ENCODE measurements around the gene SGSM1.

The SGSM1 gene

DNA sequence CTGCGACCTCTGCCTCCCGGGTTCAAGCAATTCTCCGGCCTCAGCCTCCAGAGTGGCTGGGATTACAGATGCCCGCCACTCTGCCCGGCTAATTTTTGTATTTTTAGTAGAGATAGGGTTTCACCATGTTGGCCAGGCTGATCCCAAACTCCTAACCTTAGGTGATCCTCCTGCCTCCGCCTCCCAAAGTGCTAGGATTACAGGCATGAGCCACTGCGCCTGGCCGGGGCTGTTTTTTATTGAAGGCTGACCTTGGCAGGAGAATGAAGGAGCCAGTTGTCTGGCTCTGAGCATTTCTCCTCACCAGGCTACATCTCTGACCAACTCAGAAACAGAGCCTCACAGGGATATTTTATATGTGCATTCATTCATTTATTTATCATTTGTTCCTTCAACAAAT, 148.8 kb downstream of the SGSM1 start:
- Histone ChIP-seq H3K27me3 (ENCODE audit: insufficient read depth, low read length) (no peaks in the 10 kb centered on the region), H3K27ac (ENCODE audit: low read depth, low read length) (no peak overlapping the region), H3K9me3 (ENCODE audit: insufficient read depth, low read depth, low read length) (no peaks in the 10 kb centered on the region), H3K4me3 (ENCODE audit: low read length) (no peak overlapping the region), H3K9ac (ENCODE audit: low read depth, low read length) (no peak overlapping the region), H3K4me1 (ENCODE audit: insufficient read depth, low read length) (peaks cover 12% of the 10 kb centered on the region), H3K36me3 (ENCODE audit: insufficient read depth, low read length) (no peaks in the 10 kb centered on the region)
- WGBS, result 87% methylated on average over 8 of the region's 8 CpGs

DNA sequence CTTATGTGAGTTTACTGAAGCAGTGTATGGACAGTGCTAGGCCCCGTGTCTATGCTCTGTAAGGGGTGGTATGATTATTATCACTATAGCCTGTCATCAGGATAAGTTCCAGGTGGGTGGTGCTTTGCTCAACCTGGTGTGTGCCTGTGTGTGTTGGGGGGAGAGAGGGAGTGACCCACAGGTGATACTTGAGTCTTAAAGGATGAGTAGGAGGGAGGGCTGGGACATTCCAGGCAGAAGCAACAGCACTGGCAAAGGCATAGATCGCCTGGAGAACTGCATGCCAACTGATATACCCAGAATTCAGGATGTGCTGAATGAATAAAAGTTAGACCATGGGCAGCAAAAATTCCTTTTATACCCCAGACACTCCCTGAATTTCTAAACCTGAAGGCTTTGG, 151.0 kb downstream of the SGSM1 start:
- Histone ChIP-seq H3K9ac (ENCODE audit: low read depth, low read length) (no peak overlapping the region), H3K27me3 (ENCODE audit: insufficient read depth, low read length) (no peaks in the 10 kb centered on the region), H3K4me3 (ENCODE audit: low read length) (no peak overlapping the region), H3K27ac (ENCODE audit: low read depth, low read length) (no peak overlapping the region), H3K9me3 (ENCODE audit: insufficient read depth, low read depth, low read length) (no peaks in the 10 kb centered on the region), H3K36me3 (ENCODE audit: insufficient read depth, low read length) (no peaks in the 10 kb centered on the region), H3K4me1 (ENCODE audit: insufficient read depth, low read length) (peaks cover 10% of the 10 kb centered on the region)
- WGBS, result 81% methylated on average over 2 of the region's 2 CpGs

DNA sequence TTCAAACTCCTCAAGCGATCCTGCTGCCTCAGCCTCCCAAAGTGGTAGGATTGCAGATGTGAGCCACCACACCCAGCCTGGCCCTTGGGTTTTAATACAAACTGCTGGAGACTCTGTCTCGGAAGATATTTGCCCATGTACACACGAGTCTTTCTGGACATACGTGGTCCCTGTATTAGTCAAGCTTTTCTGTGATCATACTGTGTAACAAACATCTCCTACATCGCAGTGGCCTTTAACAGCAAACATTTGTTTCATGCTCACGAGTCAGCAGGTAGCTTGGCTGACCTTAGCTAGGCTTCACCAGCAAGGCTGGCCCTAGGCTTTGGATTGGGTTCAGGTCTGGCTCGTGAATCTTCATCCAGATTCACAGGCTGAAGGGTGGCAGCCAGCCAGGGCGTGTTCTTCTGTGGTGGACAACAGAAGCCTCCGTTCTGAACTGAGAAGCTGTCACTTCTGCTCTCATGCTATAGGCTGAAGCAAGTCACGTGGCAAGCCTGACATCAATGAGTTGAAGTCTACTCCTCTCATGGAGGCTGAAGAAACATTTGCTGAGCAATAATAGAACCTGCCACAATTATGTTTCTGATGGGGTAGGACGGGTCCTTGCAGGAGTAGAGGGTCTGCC, 155.3 kb downstream of the SGSM1 start:
- H3K4me1 ChIP-seq (ENCODE audit: insufficient read depth, low read length), result no peaks in the 10 kb centered on the region; the same call in 1 of the 2 replicates
- no peaks in the 10 kb centered on the region for H3K9me3 ChIP-seq (ENCODE audit: insufficient read depth, low read depth, low read length)
- no peaks in the 10 kb centered on the region for H3K27me3 ChIP-seq (ENCODE audit: insufficient read depth, low read length)
- H3K4me3 ChIP-seq (ENCODE audit: low read length), result no peak overlapping the region
- WGBS, result 93% methylated on average over 11 of the region's 11 CpGs
- no peak overlapping the region for H3K27ac ChIP-seq (ENCODE audit: low read depth, low read length)
- no peak overlapping the region for H3K9ac ChIP-seq (ENCODE audit: low read depth, low read length)
- no peaks in the 10 kb centered on the region; the same call in 1 of the 2 replicates for H3K36me3 ChIP-seq (ENCODE audit: insufficient read depth, low read length)

DNA sequence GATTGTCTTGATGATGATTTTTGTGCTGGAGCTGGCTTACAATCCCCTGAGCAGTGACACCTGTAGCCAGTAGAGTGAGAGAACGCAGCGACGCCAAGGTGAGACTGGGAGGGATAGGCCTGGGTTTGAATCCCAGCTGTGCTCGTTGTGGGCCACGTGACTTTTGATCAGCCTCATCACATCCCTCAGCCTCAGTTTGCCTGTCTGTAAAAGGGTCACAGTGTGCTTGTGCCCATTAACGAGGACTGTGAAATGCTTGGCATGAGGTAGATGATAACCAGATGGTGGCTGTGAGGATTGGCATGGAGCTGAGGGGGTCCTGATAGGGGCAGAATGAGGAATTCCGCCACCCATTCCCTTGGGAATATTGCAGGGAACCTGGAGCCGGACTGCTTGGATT, 156.1 kb downstream of the SGSM1 start:
- Histone ChIP-seq H3K9ac (ENCODE audit: low read depth, low read length) (no peak overlapping the region), H3K27ac (ENCODE audit: low read depth, low read length) (no peak overlapping the region), H3K9me3 (ENCODE audit: insufficient read depth, low read depth, low read length) (no peaks in the 10 kb centered on the region), H3K4me3 (ENCODE audit: low read length) (no peak overlapping the region), H3K36me3 (ENCODE audit: insufficient read depth, low read length) (no peaks in the 10 kb centered on the region; the same call in 1 of the 2 replicates), H3K27me3 (ENCODE audit: insufficient read depth, low read length) (no peaks in the 10 kb centered on the region), H3K4me1 (ENCODE audit: insufficient read depth, low read length) (no peaks in the 10 kb centered on the region; the same call in 1 of the 2 replicates)
- WGBS, result 98% methylated on average over 8 of the region's 8 CpGs

DNA sequence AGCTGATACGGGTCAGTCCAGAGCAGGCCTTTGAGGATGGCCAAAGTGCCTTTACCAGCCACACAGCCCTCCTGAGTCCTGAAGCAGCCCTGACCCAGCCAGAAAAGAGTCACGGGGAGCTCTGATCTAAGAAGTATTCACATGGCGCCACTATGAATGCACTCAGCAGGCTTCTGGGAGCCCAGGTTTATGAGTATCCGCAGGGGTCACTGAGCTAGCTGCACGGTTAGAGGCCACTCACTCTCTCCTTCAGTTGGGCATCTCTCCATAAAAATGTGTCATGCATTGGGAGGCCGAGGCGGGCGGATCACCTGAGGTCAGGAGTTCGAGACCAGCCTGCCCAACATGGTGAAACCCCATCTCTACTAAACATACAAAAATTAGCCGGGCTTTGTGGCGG, 156.8 kb downstream of the SGSM1 start:
- H3K4me1 ChIP-seq (ENCODE audit: insufficient read depth, low read length), result peaks cover under 1% of the 10 kb centered on the region; the same call in 1 of the 2 replicates
- no peak overlapping the region for H3K27ac ChIP-seq (ENCODE audit: low read depth, low read length)
- no peaks in the 10 kb centered on the region for H3K9me3 ChIP-seq (ENCODE audit: insufficient read depth, low read depth, low read length)
- WGBS, result 93% methylated on average over 11 of the region's 11 CpGs
- no peak overlapping the region for H3K4me3 ChIP-seq (ENCODE audit: low read length)
- H3K36me3 ChIP-seq (ENCODE audit: insufficient read depth, low read length), result no peaks in the 10 kb centered on the region; the same call in 1 of the 2 replicates
- H3K9ac ChIP-seq (ENCODE audit: low read depth, low read length), result no peak overlapping the region
- no peaks in the 10 kb centered on the region for H3K27me3 ChIP-seq (ENCODE audit: insufficient read depth, low read length)

DNA sequence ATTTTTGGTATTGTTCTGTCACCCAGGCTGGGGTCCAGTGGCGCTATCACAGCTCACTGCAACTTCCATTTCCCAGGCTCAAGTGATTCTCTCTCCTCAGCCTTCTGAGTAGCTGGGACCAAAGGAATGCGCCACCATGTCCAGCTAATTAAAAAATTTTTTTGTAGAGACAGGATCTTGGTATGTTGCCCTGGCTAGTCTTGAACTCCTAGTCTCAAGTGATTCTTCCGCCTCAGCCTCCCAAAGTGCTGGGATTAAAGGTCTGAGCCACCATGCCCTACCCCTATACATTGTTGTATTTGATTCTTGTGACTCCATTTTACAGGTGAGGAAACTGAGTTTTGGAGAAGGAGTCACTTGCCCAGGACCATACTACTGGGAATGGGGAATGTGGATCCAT, 158.4 kb downstream of the SGSM1 start:
- Histone ChIP-seq H3K4me3 (ENCODE audit: low read length) (no peak overlapping the region), H3K27ac (ENCODE audit: low read depth, low read length) (no peak overlapping the region), H3K36me3 (ENCODE audit: insufficient read depth, low read length) (no peaks in the 10 kb centered on the region; the same call in 1 of the 2 replicates), H3K4me1 (ENCODE audit: insufficient read depth, low read length) (peaks cover 13% of the 10 kb centered on the region), H3K9ac (ENCODE audit: low read depth, low read length) (no peak overlapping the region), H3K9me3 (ENCODE audit: insufficient read depth, low read depth, low read length) (no peaks in the 10 kb centered on the region), H3K27me3 (ENCODE audit: insufficient read depth, low read length) (no peaks in the 10 kb centered on the region)
- WGBS, result 95% methylated on average over 3 of the region's 3 CpGs

DNA sequence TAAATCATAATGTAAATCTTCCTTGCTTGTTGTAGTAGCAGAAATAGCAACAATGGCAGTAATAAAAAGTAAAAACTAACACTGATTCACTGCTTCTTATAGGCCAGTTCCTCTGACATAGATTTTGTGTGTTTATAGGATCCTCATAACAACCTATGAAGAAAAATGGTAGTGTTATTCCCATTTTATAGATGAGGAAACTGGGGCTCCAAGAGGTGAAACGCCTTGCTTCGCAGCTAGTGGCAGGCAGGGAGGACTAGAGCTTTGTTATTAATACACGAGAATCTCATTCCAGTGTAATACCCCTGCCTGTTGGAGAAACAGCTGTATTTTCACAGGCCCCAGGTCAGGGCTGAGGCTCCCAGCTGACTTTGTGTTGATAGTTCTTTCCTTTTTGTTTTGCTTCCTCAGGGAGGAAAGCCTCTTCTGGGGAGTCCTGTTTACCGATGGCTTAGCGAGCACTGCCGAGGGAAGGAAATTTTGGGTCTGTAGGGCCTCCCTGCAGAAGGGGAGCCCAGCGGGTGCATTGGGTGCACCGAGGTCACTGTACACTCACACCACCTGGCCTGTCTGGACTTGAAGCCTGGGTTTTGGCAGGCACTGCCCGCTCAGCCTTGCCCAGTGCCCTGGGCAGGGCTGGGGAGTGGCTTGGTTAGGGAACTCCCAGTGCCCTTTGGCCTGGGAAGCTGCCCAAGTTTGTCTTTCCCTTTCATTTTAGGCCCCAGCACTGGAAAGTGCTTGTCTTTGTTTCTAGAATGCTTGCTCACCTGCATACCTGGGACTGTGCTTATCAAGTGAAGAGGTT, 160.0 kb downstream of the SGSM1 start:
- Histone ChIP-seq H3K4me1 (ENCODE audit: insufficient read depth, low read length) (peaks cover 23% of the 10 kb centered on the region), H3K9me3 (ENCODE audit: insufficient read depth, low read depth, low read length) (no peaks in the 10 kb centered on the region), H3K27ac (ENCODE audit: low read depth, low read length) (peak overlapping the region; percentile 68; the same call in 1 of the 2 replicates), H3K27me3 (ENCODE audit: insufficient read depth, low read length) (no peaks in the 10 kb centered on the region), H3K4me3 (ENCODE audit: low read length) (no peak overlapping the region), H3K9ac (ENCODE audit: low read depth, low read length) (0 out of 2 replicates have a peak overlapping the region, but pooled peaks have one; percentile 8), H3K36me3 (ENCODE audit: insufficient read depth, low read length) (no peaks in the 10 kb centered on the region; the same call in 1 of the 2 replicates)
- 85% methylated on average over 9 of the region's 9 CpGs for WGBS

DNA sequence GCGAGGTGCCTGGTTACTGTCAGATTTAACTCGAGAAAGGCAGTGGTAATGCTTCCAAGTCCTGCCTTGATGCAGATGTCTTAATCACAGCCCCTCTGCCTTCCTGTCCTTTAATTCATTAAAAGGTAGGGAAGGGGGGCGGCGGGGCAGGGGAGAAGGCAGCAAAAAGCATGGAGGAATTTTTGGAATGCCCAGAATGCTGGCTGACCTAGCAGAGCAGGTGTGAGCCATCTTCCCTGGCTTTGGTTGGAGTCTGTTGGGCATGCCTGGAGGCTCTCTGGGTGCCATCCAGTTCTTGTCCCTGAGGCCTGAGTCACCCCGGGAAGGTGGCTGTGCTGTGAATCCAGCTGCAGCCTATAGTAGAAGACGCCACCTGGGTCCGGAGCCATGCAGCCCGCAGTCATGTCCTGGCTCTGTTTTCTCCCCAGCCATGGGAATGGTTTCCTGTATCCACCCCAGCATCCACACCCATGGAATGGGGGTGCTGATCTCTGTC, 162.1 kb downstream of the SGSM1 start:
- 79% methylated on average over 8 of the region's 8 CpGs for WGBS
- Histone ChIP-seq H3K4me3 (ENCODE audit: low read length) (no peak overlapping the region), H3K27ac (ENCODE audit: low read depth, low read length) (peak overlapping the region; percentile 77), H3K9me3 (ENCODE audit: insufficient read depth, low read depth, low read length) (no peaks in the 10 kb centered on the region), H3K27me3 (ENCODE audit: insufficient read depth, low read length) (no peaks in the 10 kb centered on the region), H3K4me1 (ENCODE audit: insufficient read depth, low read length) (peaks cover 23% of the 10 kb centered on the region), H3K9ac (ENCODE audit: low read depth, low read length) (peak overlapping the region; percentile 46; the same call in 1 of the 2 replicates), H3K36me3 (ENCODE audit: insufficient read depth, low read length) (no peaks in the 10 kb centered on the region)

DNA sequence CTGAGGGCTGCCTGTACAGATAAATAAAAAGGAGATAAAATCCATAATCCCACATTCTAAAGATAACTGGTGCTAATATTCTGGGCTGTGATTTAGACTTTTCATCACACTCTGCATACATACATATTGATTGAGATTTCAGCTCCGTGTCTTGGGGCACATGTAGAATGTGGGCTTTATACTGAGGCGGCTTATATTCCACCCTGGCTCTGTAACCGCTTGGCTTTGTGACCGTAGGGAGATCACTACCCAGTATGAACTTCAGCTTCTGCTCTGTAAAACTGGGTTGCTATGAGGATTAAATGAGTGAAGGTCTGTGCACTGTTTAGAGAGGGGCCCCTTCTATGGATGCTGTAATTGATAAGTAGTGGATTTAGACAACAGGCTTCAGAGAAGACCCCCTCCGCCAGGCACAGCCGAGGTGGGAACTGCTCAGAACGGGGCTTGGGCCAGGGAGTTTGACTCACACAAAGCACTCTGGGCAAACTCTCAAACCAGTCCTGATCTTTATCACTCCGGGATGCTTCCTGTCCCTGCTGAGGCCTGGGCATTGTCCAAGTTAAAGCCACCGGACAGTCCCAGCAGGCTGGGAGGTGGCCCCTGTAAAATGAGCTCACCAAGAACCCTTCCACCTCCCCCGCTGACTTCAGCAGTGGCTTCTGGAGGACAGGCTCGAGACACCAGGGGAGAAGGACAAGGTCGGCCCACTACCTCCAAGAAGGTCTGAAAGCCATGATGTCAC, 163.7 kb downstream of the SGSM1 start:
- Histone ChIP-seq H3K9me3 (ENCODE audit: insufficient read depth, low read depth, low read length) (no peaks in the 10 kb centered on the region), H3K27me3 (ENCODE audit: insufficient read depth, low read length) (no peaks in the 10 kb centered on the region), H3K27ac (ENCODE audit: low read depth, low read length) (peak overlapping the region; percentile 54), H3K4me1 (ENCODE audit: insufficient read depth, low read length) (peaks cover 23% of the 10 kb centered on the region), H3K9ac (ENCODE audit: low read depth, low read length) (no peak overlapping the region; the same call in 1 of the 2 replicates), H3K4me3 (ENCODE audit: low read length) (no peak overlapping the region), H3K36me3 (ENCODE audit: insufficient read depth, low read length) (no peaks in the 10 kb centered on the region)
- 68% methylated on average over 12 of the region's 12 CpGs for WGBS

DNA sequence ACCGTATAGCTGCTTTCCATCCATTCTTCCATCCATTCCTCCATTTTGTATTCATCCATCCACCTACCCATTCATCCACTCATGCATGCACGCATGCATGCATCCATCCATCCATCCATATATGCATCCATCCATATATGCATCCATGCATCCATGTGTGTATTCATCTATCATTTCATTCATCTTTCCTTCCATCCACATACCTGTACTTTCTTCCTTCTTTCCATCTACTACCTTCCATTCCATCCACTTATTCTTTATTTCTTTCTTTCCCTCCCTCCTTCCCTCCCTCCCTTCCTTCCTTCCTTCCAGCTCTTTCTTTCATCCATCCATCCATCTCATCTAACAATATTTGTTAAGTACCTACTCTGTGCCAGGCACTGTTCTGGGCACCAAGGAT, 166.4 kb downstream of the SGSM1 start:
- Histone ChIP-seq H3K36me3 (ENCODE audit: insufficient read depth, low read length) (no peaks in the 10 kb centered on the region), H3K27ac (ENCODE audit: low read depth, low read length) (no peak overlapping the region), H3K4me3 (ENCODE audit: low read length) (no peak overlapping the region), H3K4me1 (ENCODE audit: insufficient read depth, low read length) (peaks cover 44% of the 10 kb centered on the region), H3K9me3 (ENCODE audit: insufficient read depth, low read depth, low read length) (no peaks in the 10 kb centered on the region), H3K27me3 (ENCODE audit: insufficient read depth, low read length) (no peaks in the 10 kb centered on the region), H3K9ac (ENCODE audit: low read depth, low read length) (no peak overlapping the region)
- WGBS, result 94% methylated on average over 2 of the region's 2 CpGs

DNA sequence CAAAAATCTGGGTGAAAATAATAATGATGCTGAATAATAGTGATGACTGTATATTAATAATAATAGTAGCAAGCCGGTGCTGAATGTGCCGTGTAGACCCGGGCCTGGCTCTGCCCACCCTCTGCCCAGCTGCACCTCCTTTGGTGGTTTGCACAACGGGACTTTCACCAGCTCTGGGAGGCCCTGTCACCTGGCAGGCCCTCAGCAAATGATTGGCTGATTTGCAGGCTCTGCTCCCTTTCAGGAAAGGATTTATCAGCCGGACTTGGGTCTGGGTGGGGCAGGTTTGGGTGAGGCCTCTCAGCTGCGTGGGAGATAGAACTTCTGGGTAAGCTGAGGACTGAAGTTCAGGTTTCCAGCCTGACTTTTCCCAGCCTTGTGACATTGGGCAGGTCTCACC, 167.9 kb downstream of the SGSM1 start:
- H3K36me3 ChIP-seq (ENCODE audit: insufficient read depth, low read length), result no peaks in the 10 kb centered on the region
- H3K27ac ChIP-seq (ENCODE audit: low read depth, low read length), result no peak overlapping the region
- H3K9me3 ChIP-seq (ENCODE audit: insufficient read depth, low read depth, low read length), result no peaks in the 10 kb centered on the region
- 92% methylated on average over 6 of the region's 6 CpGs for WGBS
- H3K4me1 ChIP-seq (ENCODE audit: insufficient read depth, low read length), result peaks cover 43% of the 10 kb centered on the region
- H3K27me3 ChIP-seq (ENCODE audit: insufficient read depth, low read length), result no peaks in the 10 kb centered on the region
- H3K4me3 ChIP-seq (ENCODE audit: low read length), result no peak overlapping the region
- no peak overlapping the region for H3K9ac ChIP-seq (ENCODE audit: low read depth, low read length)

Data from HUES64 (cell line).